ENCODE data around the gene NADSYN1.
A peak's percentile ranks its signal among the peaks of the same experiment; 100 is the strongest.

NADSYN1 gene

GRCh38 chr11:71451596-71452198 lies 1.3 kb upstream of the NADSYN1 start:
- DNase-seq = peak; percentile 82

- DNase-seq = no peak
Observed at GRCh38 chr11:71452199-71453036, 585 bp upstream of the NADSYN1 start.

DNA sequence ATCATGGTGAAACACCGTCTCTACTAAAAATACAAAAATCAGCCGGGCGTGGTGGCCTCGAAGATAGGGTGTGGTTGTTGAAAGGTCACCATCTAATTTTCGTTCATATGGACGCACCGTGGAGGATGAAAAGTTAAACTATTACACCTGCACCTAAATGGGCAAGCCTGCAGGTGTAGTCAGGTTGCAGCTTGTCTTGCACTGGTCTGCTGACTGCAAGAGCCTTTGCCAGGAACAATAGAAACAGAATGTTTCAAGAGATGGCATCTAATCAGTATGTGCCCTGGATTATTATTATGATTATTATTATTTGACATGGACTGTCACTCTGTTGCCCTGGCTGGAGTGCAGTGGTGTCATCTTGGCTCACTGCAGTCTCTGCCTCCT lies 908 bp downstream of the NADSYN1 start:
- no peak for DNase-seq

- no peak for DNase-seq
Observed at GRCh38 chr11:71454470-71455113, 1.6 kb downstream of the NADSYN1 start.

GRCh38 chr11:71456294-71456693 lies 3.3 kb downstream of the NADSYN1 start:
- DNase-seq = no peak

DNA sequence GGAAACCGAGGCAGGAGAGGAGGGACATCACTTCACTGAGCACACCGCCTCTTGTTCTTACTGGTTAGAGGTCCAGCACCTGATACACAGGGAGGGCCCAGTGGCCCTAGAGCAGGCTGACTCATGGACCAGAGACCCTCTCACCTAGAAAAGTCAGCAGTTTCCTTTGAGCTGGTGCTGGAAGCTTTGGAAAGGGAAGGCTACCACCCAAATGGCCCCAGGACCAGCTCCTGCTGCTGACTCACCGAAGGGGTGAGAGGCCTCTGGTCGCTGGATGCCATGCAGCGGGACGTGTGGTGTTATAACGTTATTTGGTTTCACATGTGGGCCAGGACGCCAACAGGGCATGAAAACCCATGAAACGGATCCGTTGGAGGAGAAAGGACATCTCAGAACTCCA lies 3.8 kb downstream of the NADSYN1 start:
- DNase-seq = no peak

DNA sequence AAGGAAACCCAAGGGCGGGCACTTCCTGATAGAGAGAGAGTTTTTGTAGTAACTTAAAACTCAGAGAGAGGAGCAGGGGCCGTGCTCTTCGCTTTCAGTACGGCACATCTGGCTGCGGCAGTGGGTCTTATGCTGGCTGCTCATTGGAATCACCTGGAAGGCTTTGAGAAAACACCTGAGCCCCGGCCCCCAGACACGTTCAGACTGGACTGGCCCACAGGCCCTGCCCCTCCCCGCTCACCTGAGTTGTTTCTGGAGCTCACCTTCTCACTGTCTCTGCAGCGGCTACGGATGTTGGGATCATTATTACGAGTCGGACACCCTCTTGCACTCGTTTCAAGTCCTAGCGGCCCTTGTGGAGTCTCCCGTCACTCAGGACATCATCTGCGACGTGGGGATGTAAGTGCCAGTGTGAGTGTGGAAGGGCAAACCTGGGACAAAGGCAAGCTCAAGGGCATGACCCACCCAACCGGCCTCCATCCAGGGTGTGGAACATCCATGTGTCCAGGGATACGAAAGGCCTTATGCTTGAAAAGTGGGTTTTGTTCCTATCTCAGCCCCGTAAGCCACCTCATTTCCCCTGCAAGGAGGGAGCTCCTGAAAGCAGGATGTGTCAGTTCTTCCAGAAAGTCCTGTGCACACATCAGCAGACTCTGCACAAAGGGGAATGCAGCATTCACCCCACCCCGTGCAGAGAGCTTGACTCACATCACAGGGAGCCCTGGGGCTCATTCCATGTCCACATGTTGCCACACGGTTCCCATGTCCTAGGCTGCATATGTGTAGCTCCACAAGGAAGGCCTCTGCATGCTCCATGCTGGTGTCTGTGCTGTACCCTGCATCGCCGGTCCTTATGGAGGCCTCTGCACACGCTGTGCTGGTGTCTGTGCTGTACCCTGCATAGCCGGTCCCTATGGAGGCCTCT lies 5.4 kb downstream of the NADSYN1 start:
- DNase-seq = no peak

GRCh38 chr11:71459076-71459766 lies 6.2 kb downstream of the NADSYN1 start:
- no peak for DNase-seq

DNA sequence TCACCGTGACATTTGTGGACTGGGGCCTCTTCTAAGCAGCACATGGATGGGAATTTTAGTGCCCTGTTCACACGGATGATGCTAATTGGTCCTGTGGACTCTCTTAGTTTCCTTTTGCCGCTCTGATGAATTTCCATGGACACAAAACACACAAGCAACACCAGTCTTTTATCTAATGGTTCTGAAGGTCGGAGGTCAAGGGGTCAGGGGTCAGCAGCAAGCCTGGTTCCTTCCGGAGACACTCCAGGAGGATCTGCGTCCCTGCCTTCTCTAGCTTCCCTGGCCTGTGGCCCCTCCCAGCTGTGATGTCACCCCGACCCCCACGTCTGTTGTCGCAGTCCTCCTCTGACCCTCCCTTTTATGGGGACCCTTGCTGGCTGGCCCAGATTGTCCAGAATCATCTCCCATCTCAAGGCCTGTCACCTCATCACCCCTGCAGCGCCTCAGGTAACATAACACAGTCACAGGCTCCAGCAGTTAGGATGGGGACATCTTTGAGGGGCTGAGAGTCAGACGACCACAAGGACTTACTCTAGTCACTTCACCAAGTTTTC lies 6.8 kb downstream of the NADSYN1 start:
- DNase-seq = no peak

GRCh38 chr11:71461696-71462095 lies 8.7 kb downstream of the NADSYN1 start:
- DNase-seq = no peak

DNA sequence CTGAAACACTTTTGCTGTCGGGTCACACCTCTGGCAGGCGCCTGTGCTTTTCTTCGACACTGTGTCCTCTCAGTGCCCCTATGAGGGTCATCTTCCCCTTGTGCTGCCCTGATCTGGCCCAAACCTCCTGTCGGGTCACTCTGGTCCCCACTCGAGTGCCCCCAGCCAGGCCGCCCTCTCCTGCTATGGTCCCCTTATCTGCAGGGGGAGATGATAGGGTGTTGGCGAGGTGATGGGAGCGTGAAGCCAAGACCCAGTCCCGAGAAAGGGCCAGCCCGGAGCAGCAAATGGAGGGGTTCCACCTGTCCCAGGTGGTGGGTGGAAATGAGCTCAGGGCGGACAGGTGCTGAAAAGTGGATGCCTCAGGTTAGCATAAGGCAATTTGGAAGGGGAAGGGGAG lies 9.7 kb downstream of the NADSYN1 start:
- DNase-seq = no peak

GRCh38 chr11:71463331-71464211 lies 10.6 kb downstream of the NADSYN1 start:
- DNase-seq = no peak

GRCh38 chr11:71465054-71465453 lies 12.1 kb downstream of the NADSYN1 start:
- no peak for DNase-seq

GRCh38 chr11:71466358-71466757 lies 13.4 kb downstream of the NADSYN1 start:
- no peak for DNase-seq

DNA sequence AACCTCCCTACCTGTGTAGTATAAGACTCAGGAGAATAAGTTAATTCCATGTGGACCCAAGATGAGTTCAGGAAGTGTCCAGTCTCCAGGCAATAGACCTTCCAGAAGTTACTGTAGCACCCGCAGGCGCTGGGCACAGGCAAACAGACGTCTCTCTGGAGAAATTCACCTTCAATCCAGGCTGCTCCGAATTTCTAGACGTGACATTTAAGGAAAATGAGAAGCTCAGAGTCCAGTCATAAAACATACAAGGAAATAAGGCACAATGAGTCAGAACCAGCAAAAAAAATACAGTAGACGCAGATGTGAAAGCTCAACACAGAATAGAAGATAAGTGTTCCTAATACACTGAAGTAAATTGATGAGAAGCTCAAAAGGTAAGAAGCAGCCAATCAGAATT lies 14.2 kb downstream of the NADSYN1 start:
- DNase-seq = no peak

- DNase-seq = no peak
Observed at GRCh38 chr11:71470946-71471345, 17.9 kb downstream of the NADSYN1 start.

DNA sequence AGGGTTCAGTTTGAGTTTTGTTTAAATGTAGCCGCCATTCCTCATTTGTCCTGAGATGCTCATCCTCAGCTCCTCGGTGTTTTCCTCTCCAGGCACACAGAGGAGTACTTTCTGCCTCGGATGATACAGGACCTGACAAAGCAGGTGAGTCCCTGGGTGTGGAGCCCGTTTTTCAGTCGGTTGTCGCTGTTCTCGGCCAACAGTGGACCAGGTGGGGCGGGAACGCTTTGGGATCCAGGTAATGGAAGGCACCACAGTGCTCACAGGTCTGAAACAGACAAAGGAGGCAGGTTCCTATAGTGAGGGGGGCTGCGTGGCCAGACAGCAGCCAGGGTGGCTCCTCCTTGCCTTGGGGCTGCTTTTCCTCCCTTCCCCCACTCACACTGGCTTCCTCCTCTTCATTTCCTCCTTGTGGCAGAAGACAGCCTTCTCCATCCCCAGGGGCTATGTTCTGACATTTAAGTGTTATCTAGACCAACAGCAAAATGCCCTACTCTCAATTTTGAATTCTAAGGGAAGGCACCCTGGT lies 19.4 kb downstream of the NADSYN1 start:
- DNase-seq = no peak

GRCh38 chr11:71472941-71473792 lies 20.2 kb downstream of the NADSYN1 start:
- DNase-seq = no peak

GRCh38 chr11:71473793-71474080 lies 20.7 kb downstream of the NADSYN1 start:
- DNase-seq = no peak
